CD4-positive, alpha-beta memory T cell (primary cell): Measurements from ENCODE around the gene NKAIN4. TPM values are rescaled to one million over a fixed set of nuclear protein-coding genes. Genes with fewer than 3 reads are reported as not detected.

Source experiments
- CTCF ChIA-PET: fragments of 350-600 bp; sonication (Branson Sonifier 250); formaldehyde crosslinking; loops from one replicate; lab custom pipeline; 2021; ENCODE audit warnings: inconsistent platforms; ENCODE audit not compliant: partially characterized antibody; lab: Charles Lee
- POLR2A ChIA-PET: fragments of 350-600 bp; sonication (Branson Sonifier 250); formaldehyde crosslinking; loops from one replicate; lab custom pipeline; 2021; ENCODE audit not compliant: partially characterized antibody; lab: Charles Lee
- DNase-seq, 5 donors: peaks; one replicate each; pipeline versions ENCODE4 v3.0.0 to v3.0.0-alpha.2; 2020 to 2022; ENCODE audit warnings: mixed read lengths in 1 of 5
- H3K27ac ChIP-seq: one replicate; pipeline ENCODE4 v1.7.0; 2013; ENCODE audit warnings: low read depth, low read length
- H3K27me3 ChIP-seq: 2 replicates; pipeline ENCODE4 v1.7.0; 2013; ENCODE audit warnings: mild to moderate bottlenecking, low read length, moderate library complexity; ENCODE audit not compliant: insufficient read depth
- H3K36me3 ChIP-seq: 2 replicates; pipeline ENCODE4 v1.7.0; 2013; ENCODE audit warnings: mild to moderate bottlenecking, low read length, moderate library complexity; ENCODE audit not compliant: insufficient read depth
- H3K4me1 ChIP-seq: 2 replicates; pipeline ENCODE4 v1.7.0; 2013; ENCODE audit warnings: mild to moderate bottlenecking, low read length, moderate library complexity; ENCODE audit not compliant: insufficient read depth
- H3K4me3 ChIP-seq, 2 donors: one replicate each; pipeline ENCODE4 v1.7.0; 2013; ENCODE audit warnings: low read length in 2 of 2, mild to moderate bottlenecking in 1 of 2
- H3K9me3 ChIP-seq, 2 donors: one replicate each; pipeline ENCODE4 v1.7.0; 2013; ENCODE audit warnings: low read length in 2 of 2, control low read depth in 1 of 2; ENCODE audit not compliant: control insufficient read depth in 1 of 2
- H3K27ac Mint-ChIP-seq, 7 donors: one replicate each; pipeline ENCODE4 v1.8.0; 2020 to 2021; ENCODE audit warnings: mixed read lengths in 7 of 7, mild to moderate bottlenecking in 6 of 7, inconsistent platforms in 3 of 7, moderate library complexity in 3 of 7
- H3K27me3 Mint-ChIP-seq, 2 donors: one replicate each; pipeline ENCODE4 v1.8.0; 2020 to 2021; ENCODE audit warnings: mixed read lengths in 2 of 2
- H3K36me3 Mint-ChIP-seq, 2 donors: one replicate each; pipeline ENCODE4 v1.8.0; 2020 to 2021; ENCODE audit warnings: mixed read lengths in 2 of 2, inconsistent platforms in 1 of 2, mild to moderate bottlenecking in 1 of 2
- H3K4me1 Mint-ChIP-seq, 4 donors: one replicate each; pipeline ENCODE4 v1.8.0; 2020 to 2021; ENCODE audit warnings: mixed read lengths in 4 of 4, mild to moderate bottlenecking in 1 of 4
- H3K4me3 Mint-ChIP-seq, 8 donors: one replicate each; pipeline ENCODE4 v1.8.0; 2020 to 2021; ENCODE audit warnings: mixed read lengths in 8 of 8, mild to moderate bottlenecking in 7 of 8, moderate library complexity in 6 of 8, inconsistent platforms in 3 of 8
- H3K9me3 Mint-ChIP-seq, 8 donors: one replicate each; pipeline ENCODE4 v1.8.0; 2020 to 2021; ENCODE audit warnings: mixed read lengths in 8 of 8, mild to moderate bottlenecking in 5 of 8, inconsistent platforms in 3 of 8, moderate library complexity in 1 of 8
- intact Hi-C: fragments of 100-400 bp; cut with micrococcal nuclease; formaldehyde crosslinking; loops from one replicate; pipeline ENCODE4 v1.15.1; 2023
- polyA plus RNA-seq, 2 donors: library from polyadenylated mRNA; unstranded; fragments of 300-500 nt; fragmentation: Illumina TruSeq; gene quantifications; one replicate each; pipeline ENCODE4 v1.2.3, GENCODE V29; 2021
- total RNA-seq, 2 experiments: library from RNA; stranded (reverse); gene quantifications; one replicate each; pipeline ENCODE4 v1.2.3, GENCODE V29; 2021

Gene NKAIN4
- total and polyA plus RNA-seq, 4 experiments from 2014 or later = not detected

- DNase-seq = no peak
- intact Hi-C loops = no loop called here
- ChIA-PET POLR2A (no interaction called here), CTCF (no interaction called here)
- peaks cover 0 to 3% (median 0%) of the 10 kb centered on the region in 8 donors for H3K9me3 Mint-ChIP-seq
- no peaks in the 10 kb centered on the region for H3K9me3 ChIP-seq
- H3K27ac ChIP-seq = no peak overlapping the region
- no peak overlapping the region for H3K4me3 ChIP-seq
- H3K27me3 Mint-ChIP-seq = peaks cover 19 to 20% of the 10 kb centered on the region in 2 donors
- no peaks in the 10 kb centered on the region for H3K36me3 ChIP-seq
- H3K27me3 ChIP-seq = no peaks in the 10 kb centered on the region
- no peaks in the 10 kb centered on the region for H3K36me3 Mint-ChIP-seq
- H3K27ac Mint-ChIP-seq = no peak overlapping the region
- H3K4me1 ChIP-seq = no peaks in the 10 kb centered on the region
- no peak overlapping the region for H3K4me3 Mint-ChIP-seq
- H3K4me1 Mint-ChIP-seq = peaks cover 0 to 6% (median 1%) of the 10 kb centered on the region in 4 donors
Observed at GRCh38 chr20:63262836-63263235, 8.6 kb upstream of the NKAIN4 start.

- H3K27me3 ChIP-seq = no peaks in the 10 kb centered on the region
- H3K4me1 ChIP-seq = no peaks in the 10 kb centered on the region
- CTCF ChIA-PET = no interaction called here
- peaks cover 0 to 3% (median 0%) of the 10 kb centered on the region in 8 donors for H3K9me3 Mint-ChIP-seq
- H3K27ac Mint-ChIP-seq = peak overlapping the region in 1 of 7 donors; percentile 42
- H3K27ac ChIP-seq = no peak overlapping the region
- peaks cover 0 to 6% (median 4%) of the 10 kb centered on the region in 4 donors for H3K4me1 Mint-ChIP-seq
- intact Hi-C loops = no loop called here
- no peak for DNase-seq
- H3K36me3 ChIP-seq = no peaks in the 10 kb centered on the region
- peak overlapping the region in 1 of 8 donors; percentile 41 for H3K4me3 Mint-ChIP-seq
- peaks cover 20 to 21% of the 10 kb centered on the region in 2 donors for H3K27me3 Mint-ChIP-seq
- no peaks in the 10 kb centered on the region for H3K9me3 ChIP-seq
- POLR2A ChIA-PET = no interaction called here
- no peak overlapping the region for H3K4me3 ChIP-seq
- no peaks in the 10 kb centered on the region for H3K36me3 Mint-ChIP-seq
Observed at GRCh38 chr20:63261795-63262528, 7.7 kb upstream of the NKAIN4 start.

- ChIA-PET POLR2A (no interaction called here), CTCF (interaction anchor here (1.1 kb wide), 1 partner anchor 37 kb away, joined by 3 read pairs; no protein-coding TSS in a partner anchor)
- peaks cover 22 to 26% of the 10 kb centered on the region in 2 donors for H3K27me3 Mint-ChIP-seq
- no peak overlapping the region for H3K27ac Mint-ChIP-seq
- H3K9me3 Mint-ChIP-seq = peaks cover 0 to 2% (median 0%) of the 10 kb centered on the region in 8 donors
- intact Hi-C loops = no loop called here
- Histone ChIP-seq H3K36me3 (no peaks in the 10 kb centered on the region), H3K9me3 (no peaks in the 10 kb centered on the region), H3K27ac (no peak overlapping the region), H3K27me3 (peaks cover under 1% of the 10 kb centered on the region), H3K4me1 (no peaks in the 10 kb centered on the region), H3K4me3 (no peak overlapping the region)
- peaks cover 0 to 6% (median 5%) of the 10 kb centered on the region in 4 donors for H3K4me1 Mint-ChIP-seq
- H3K36me3 Mint-ChIP-seq = no peaks in the 10 kb centered on the region
- DNase-seq = no peak
- H3K4me3 Mint-ChIP-seq = peak overlapping the region in 1 of 8 donors; percentile 11
Observed at GRCh38 chr20:63261060-63261794, 7.0 kb upstream of the NKAIN4 start.

GRCh38 chr20:63260521-63260920 lies 6.3 kb upstream of the NKAIN4 start:
- Histone ChIP-seq H3K4me1 (no peaks in the 10 kb centered on the region), H3K27me3 (peaks cover 4% of the 10 kb centered on the region), H3K4me3 (no peak overlapping the region), H3K9me3 (no peaks in the 10 kb centered on the region), H3K36me3 (no peaks in the 10 kb centered on the region), H3K27ac (no peak overlapping the region)
- Mint-ChIP-seq H3K4me1 (peaks cover 2 to 6% (median 5%) of the 10 kb centered on the region in 4 donors), H3K27me3 (peaks cover 25 to 28% of the 10 kb centered on the region in 2 donors), H3K36me3 (no peaks in the 10 kb centered on the region), H3K27ac (no peak overlapping the region), H3K4me3 (no peak overlapping the region), H3K9me3 (peaks cover 0 to 2% (median 0%) of the 10 kb centered on the region in 8 donors)
- ChIA-PET CTCF (interaction anchor here (1.1 kb wide), 1 partner anchor 37 kb away, joined by 3 read pairs; no protein-coding TSS in a partner anchor), POLR2A (no interaction called here)
- intact Hi-C loops = no loop called here
- DNase-seq = no peak

DNA sequence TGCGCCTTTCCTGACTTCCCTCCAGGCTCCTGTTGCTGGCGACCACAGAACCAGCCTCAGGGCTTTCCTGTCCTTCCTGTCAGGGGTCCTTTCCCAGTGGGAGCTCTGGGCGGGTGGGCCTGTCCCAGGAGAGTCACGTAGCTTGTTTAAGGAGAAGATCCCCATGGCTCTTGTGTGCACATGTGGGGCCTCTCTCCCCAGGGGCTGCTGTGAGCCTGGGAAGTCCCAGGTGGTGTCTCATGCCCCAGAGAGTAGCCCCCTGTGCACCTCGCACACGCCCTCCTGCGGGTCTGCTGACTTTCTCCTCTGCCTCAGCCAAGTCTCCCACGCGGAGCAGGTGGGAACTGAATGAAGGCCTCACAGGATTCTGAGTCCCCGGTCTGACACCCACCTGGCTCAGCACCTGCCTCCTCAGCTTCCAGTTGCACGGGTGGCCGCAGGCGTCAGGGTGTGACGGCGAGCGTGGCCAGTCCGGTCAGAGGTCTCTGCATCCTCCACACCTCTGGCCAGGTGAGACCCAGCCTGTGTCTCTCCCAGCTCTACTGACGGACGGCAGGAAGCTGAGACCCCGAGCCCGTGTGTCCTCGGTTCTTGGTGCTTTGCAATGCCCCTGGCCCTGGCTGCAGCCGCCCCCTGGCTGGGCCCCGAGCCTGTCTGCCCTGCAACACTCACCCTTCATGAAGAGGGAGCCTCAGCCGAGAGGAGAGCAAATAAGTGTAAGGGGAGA lies 5.6 kb upstream of the NKAIN4 start:
- DNase-seq = no peak
- peaks cover 8% of the 10 kb centered on the region for H3K27me3 ChIP-seq
- no peak overlapping the region for H3K4me3 Mint-ChIP-seq
- ChIA-PET POLR2A (no interaction called here), CTCF (interaction anchor here (1.1 to 2.1 kb wide), 2 partner anchors 36 kb away, joined by 3 to 6 read pairs; no protein-coding TSS in a partner anchor)
- no peaks in the 10 kb centered on the region for H3K4me1 ChIP-seq
- peaks cover 3 to 7% (median 6%) of the 10 kb centered on the region in 4 donors for H3K4me1 Mint-ChIP-seq
- H3K9me3 ChIP-seq = no peaks in the 10 kb centered on the region
- H3K4me3 ChIP-seq = no peak overlapping the region
- peak overlapping the region in 1 of 7 donors; percentile 50 for H3K27ac Mint-ChIP-seq
- no peaks in the 10 kb centered on the region for H3K36me3 ChIP-seq
- H3K27ac ChIP-seq = no peak overlapping the region
- intact Hi-C loops = no loop called here
- H3K27me3 Mint-ChIP-seq = peaks cover 27 to 31% of the 10 kb centered on the region in 2 donors
- peaks cover 0 to 2% (median 0%) of the 10 kb centered on the region in 8 donors for H3K9me3 Mint-ChIP-seq
- no peaks in the 10 kb centered on the region for H3K36me3 Mint-ChIP-seq

GRCh38 chr20:63258781-63259180 lies 4.5 kb upstream of the NKAIN4 start:
- no peaks in the 10 kb centered on the region for H3K9me3 Mint-ChIP-seq
- no peak overlapping the region for H3K4me3 ChIP-seq
- H3K36me3 Mint-ChIP-seq = no peaks in the 10 kb centered on the region
- DNase-seq = no peak
- intact Hi-C loops = no loop called here
- no peak overlapping the region for H3K4me3 Mint-ChIP-seq
- no peaks in the 10 kb centered on the region for H3K9me3 ChIP-seq
- no peaks in the 10 kb centered on the region for H3K4me1 ChIP-seq
- H3K27ac ChIP-seq = no peak overlapping the region
- CTCF ChIA-PET = interaction anchor here (2.1 kb wide), 1 partner anchor 35 kb away, joined by 6 read pairs; no protein-coding TSS in a partner anchor
- no peak overlapping the region for H3K27ac Mint-ChIP-seq
- H3K36me3 ChIP-seq = no peaks in the 10 kb centered on the region
- H3K27me3 ChIP-seq = peaks cover 8% of the 10 kb centered on the region
- peaks cover 23 to 28% of the 10 kb centered on the region in 2 donors for H3K27me3 Mint-ChIP-seq
- peaks cover 3 to 7% (median 6%) of the 10 kb centered on the region in 4 donors for H3K4me1 Mint-ChIP-seq
- POLR2A ChIA-PET = no interaction called here
